Stimulated activated CD8-positive, alpha-beta memory T cell treated with anti-CD3 and anti-CD28 coated beads, Interleukin-4, amount 100 ng/mL, for 48 hours (primary cell): Measurements from ENCODE around the gene MMAB.
"Not testable (repeated sequence)": the region's sequence is repeated elsewhere in the genome, so short reads cannot be mapped to it uniquely, and the experiment has no call there.

Experiments used
- DNase-seq: peaks from one replicate; pipeline ENCODE4 v3.0.0-alpha.2; 2020

Gene MMAB

GRCh38 chr12:109573029-109573913 is at the start of gene MMAB, which contains the start of gene MVK:
MMAB (minus strand) TSS chr12:109573504; CDS start chr12:109573480, 24 bp downstream.
MVK (plus strand) TSS chr12:109573794; CDS start chr12:109574823, 1,029 bp downstream.
- peak; percentile 97 for DNase-seq

- DNase-seq, result no peak
These were observed 48.6 kb upstream of the MMAB start for GRCh38 chr12:109621901-109622364.

DNA sequence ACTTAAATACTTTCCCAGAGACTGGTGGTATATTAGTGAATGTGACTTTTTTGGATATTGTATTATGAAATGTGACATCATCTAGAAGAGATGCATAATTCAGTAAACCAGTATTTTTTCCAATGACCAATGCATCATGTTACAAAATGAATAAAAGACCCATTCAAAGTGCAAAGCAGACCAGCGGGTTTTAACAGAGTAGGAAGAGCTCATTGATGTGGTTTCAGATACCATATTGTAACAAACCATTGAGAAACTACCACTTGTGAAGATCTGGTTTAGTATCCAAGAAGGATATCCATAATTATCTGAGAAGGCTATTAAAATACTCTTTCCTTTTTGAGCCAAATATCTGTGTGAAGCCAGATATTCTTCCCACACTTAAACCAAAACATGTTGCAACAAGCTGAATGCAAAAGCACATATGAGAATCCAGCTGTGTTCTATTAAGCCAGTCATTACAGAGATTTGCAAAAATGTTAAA is 47.9 kb upstream of the MMAB start:
- no peak for DNase-seq

DNA sequence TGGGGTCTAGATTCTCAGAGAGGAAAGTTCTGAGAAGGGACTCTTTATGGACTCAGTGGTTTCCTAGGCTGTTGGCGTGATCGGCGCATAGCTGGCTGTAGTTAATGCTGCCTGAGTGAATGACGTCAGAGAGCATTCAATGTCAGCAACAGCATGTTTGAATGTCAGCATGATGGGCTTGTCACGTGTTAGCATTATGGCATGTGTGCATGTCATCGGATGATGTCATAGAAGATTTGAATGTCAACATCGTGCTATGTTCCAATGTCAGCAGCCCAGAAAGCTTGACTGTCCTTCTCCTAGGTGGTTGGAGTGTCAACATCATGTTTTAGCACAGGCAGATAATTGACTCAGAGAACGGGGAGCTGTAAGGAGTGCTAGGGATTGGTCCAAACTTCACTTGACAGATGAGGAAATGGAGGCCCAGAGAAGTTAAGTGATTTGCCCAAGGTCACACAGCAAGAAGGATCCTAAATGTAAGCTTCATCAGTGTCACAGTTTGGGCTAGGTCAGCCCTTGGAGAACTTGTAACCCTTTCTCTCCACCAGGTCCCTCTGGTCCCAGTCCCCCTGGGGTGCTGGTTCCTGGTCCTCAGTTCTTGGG is 45.8 kb upstream of the MMAB start:
- no peak for DNase-seq

DNA sequence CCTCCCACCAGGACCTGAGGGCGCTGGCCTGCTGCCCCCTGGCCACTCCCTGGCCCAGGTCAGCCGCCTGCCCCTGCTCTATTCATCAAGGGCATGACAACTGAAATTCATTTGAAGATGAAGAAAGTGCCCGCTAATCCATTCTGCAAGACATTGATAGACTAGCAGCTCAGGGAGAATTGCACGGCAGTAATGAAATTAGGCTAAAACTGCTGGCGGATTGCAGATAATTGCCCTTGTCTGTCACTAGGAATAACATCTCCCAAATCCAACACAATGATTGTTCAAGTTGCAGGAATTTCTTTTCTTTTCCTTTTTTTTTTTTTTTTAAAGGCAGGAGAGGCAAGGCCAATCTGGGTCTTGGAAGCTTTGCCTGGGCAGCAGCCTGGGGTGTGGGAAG is 44.8 kb upstream of the MMAB start:
- DNase-seq, result no peak

- DNase-seq, result no peak
These were observed 44.2 kb upstream of the MMAB start for GRCh38 chr12:109617491-109617890.

DNA sequence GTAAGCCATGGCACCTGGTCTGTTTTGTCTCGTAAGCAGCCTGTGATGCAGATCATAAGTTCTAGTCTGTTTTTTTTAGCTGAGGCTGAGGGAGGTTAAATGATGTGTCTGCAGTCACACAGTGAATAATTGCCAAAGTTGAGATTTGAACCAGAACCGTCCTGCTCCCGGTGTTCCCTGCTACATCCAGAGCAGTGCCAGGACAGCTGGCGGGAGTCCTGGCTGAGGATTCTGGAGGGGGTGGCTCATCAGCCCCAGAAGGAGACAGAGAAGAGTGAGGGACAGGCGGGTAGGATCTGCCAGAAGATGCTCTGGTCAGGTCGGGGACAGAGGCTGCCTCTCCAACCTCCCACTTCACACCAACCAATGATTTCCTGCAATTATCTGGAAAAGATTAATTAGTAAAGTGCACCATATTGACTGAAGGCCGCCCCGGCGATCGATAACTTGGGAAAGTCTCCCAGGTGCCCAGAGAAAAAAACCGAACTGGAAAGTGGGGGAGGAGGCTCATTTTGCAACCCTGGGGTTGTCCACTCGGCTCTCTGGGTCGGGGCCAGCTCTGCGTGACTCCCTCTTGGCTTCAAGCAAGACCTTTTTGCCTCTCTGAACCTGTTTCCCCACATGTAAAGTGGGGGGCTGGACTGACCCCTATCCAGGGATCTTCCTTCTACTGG is 42.4 kb upstream of the MMAB start:
- DNase-seq, result no peak

DNA sequence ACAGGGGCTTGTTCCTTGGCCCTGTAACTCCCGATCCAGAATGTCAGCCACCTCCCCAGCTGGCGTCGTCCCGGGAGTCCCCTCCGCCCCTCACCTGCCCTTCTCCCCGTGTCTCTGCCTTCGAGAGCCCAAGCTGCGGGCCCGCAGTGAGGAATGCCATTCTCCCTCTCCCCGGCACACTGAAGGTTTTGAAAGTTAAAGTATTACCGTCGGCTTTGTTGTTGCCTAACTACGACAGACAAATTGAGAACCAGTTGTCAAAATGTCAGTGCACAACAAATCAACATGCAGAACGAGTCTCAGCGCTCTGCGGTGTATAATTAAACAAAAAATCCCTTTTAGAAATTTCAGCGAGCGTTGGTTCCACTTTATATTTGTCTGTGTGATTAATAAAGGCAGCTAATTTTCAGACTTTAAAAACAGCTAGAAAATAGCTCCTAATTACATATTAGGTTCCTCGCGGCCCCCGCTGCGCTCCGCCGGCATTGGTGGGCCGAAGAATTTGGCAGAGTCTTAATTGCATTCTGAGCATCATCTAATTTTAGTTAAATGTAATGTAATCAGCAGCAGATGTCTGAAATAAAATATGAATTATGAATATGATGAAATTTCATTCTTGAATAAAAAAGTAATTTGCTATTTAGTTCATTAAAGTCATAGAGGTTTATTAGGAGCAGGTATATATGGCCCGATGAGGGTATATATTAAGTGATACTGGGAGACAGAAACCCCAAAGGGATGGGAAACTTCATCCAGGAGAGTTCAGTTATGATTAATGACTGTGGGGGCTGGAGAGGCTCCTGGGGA is 40.5 kb upstream of the MMAB start:
- DNase-seq, result no peak

DNA sequence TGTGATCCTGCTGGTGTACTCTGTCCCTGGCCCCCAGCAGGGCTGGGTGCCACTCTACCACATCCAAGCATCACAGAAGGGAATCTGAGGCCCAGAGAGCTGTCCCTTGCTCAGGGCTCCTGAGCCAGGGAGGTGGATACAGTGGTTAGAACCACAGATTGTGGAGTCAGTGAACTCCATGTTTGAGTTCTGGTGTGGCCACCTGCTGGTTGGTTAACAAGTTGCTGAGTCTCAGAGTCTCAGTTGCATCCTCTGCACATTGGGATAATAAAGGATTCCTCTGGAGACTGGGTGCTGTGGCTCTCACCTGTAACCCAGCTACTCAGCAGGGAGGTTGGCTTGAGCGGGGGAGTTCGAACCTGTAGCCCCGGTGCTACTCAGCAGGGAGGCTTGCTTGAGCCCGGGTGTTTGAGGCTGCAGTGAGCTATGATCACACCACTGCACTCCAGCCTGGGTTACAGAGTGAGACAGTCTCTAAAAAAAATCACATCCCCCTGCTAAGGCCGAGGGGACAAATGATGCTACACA is 39.7 kb upstream of the MMAB start:
- no peak for DNase-seq

- DNase-seq, result no peak
These were observed 38.7 kb upstream of the MMAB start for GRCh38 chr12:109612003-109612402.

- DNase-seq, result no peak
These were observed 37.9 kb upstream of the MMAB start for GRCh38 chr12:109611223-109611622.

GRCh38 chr12:109610523-109610922 is 37.2 kb upstream of the MMAB start:
- DNase-seq, result no peak

DNA sequence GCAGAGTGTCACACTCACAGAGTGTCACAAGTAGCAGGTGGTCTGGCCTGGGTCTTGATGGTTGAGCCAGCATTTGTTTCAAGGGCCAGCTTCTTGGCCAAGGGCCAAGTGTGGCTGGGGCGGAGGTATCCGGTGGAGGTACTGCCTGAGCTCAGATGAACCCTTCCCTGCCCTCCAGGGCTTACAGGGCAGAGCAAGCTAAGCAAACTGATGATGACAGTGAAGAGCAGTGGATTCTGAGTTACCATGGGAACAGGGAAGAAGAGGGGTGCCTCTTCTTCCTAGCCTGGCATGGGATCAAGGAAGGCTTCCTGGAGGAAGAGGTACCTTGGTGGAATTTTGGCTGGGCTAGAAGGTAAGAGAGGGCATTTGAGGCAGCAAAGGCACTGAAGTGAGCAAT is 36.0 kb upstream of the MMAB start:
- DNase-seq, result no peak

GRCh38 chr12:109608793-109609192 is 35.5 kb upstream of the MMAB start:
- DNase-seq, result no peak

GRCh38 chr12:109608270-109608669 is 35.0 kb upstream of the MMAB start:
- no peak for DNase-seq

GRCh38 chr12:109607618-109608017 is 34.3 kb upstream of the MMAB start:
- no peak for DNase-seq

- DNase-seq, result no peak
These were observed 33.2 kb upstream of the MMAB start for GRCh38 chr12:109606320-109607028.

- no peak for DNase-seq
These were observed 32.4 kb upstream of the MMAB start for GRCh38 chr12:109605599-109606228.

DNA sequence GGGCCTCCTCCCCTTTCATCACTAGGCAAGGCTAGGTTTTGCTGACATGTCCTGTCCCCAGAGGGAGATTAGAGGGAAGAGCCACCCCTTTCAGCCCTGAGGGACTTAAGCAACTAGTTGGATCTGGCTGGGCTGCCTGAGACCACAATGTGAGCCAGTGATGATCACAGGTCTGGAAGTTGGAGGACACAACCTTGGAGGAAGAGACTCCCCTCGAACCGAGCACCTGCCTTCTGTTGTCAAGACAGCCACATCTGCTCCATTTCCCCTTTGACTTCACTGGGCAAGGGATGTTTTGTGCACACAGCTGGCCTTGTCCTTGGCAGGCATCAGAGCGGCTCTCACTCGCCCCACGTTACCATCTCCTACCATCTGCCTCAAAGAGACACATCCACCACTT is 31.7 kb upstream of the MMAB start:
- DNase-seq, result no peak

GRCh38 chr12:109604132-109604585 is 30.9 kb upstream of the MMAB start:
- no peak for DNase-seq

DNA sequence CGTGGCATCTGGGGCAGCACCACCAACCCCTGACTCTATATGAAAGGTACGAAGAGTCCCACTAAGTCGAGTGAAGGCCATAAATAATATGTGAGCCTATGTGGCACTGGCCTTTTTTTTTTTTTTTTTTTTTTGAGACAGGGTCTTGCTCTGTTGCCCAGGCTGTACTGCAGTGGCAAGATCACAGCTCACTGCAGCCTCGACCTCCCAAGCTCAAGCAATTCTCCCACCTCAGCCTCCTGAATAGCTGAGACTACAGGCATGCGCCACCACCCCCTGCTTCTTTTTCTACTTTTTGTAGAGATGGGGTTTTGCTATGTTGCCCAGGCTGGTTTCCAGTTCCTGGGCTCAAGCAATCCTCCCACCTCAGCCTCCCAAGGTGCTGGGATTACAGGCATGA is 28.8 kb upstream of the MMAB start:
- not testable (repeated sequence) for DNase-seq
